GM12873 (cell line): ENCODE measurements around the gene ENSA.

Experiments used
- CTCF ChIP-seq: IDR thresholded peaks from 2 replicates; pipeline ENCODE4 v1.5.1; 2012; ENCODE audit warnings: low read depth, mild to moderate bottlenecking, moderate library complexity, low read length, control low read depth; ENCODE audit not compliant: insufficient read depth; ENCODE audit errors: missing control alignments

The ENSA gene

GRCh38 chr1:150629115-150629928, at the start of gene ENSA:
Gene ENSA, minus strand, starts transcription at chr1:150629612. Its CDS starts 142 bp downstream, at chr1:150629470.
- no peak for TF ChIP-seq CTCF

- TF ChIP-seq CTCF: no peak
Observed at GRCh38 chr1:150678988-150679387, 49.6 kb upstream of the ENSA start.

- no peak for TF ChIP-seq CTCF
Observed at GRCh38 chr1:150674881-150675280, 45.5 kb upstream of the ENSA start.

GRCh38 chr1:150663321-150663720, 33.9 kb upstream of the ENSA start:
- no peak for TF ChIP-seq CTCF

GRCh38 chr1:150662811-150663210, 33.4 kb upstream of the ENSA start:
- TF ChIP-seq CTCF: no peak

GRCh38 chr1:150661156-150661555, 31.7 kb upstream of the ENSA start:
- TF ChIP-seq CTCF: no peak

GRCh38 chr1:150660584-150660983, 31.2 kb upstream of the ENSA start:
- TF ChIP-seq CTCF: no peak
